ENCODE results near the gene ADARB1.

DNA sequence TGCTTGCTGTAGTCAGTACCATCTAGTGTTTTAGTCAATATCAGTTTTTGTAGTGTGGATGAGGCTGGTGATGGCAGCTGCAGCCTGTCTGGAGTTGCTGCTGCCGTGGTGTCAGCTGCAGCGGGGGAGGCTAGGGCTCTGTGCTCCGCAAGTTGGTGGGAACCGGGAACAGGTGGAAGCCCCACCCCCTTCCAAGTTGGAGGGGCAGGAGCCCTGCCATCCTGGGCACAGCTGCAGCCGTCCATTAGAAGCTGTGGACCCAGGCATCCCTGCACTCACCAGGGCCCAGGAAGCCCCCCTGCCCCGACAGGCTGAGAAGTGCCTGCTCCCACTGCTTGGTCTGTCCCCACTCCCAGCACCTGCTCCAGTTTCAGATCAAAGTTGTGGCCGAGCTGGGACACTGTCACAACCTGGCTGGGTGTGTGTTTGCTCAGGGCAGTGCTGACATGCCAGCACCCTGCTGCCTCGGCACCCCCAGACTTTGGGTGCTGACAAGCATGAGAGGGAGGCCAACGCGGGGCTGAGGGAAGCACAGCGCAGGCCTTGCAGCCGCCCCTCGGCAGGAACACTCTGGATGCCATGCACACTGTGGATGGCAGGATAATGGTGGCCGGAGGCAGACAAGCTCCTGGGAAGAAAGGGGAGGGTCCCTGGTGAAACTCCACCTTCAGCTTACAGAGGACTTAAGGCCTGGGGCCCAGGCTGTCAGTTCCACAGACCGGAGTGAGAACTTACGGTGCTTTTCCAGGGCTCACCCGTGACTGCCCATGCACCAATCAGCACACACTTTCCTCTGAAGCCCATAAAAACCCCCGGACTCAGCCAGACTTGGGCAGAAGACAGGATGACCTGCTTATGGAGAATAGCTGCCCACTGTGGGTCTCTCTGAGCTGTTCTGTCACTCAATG lies 86.9 kb downstream of the ADARB1 start:
- no peak for TF ChIP-seq MAX (IDR thresholded peaks at IDR 0.05)
- TF ChIP-seq RXRA (IDR thresholded peaks at IDR 0.05; ENCODE audit: insufficient read depth, low read depth, low read length), result no peak
- TF ChIP-seq CTBP2 (IDR thresholded peaks at IDR 0.05; ENCODE audit: borderline replicate concordance, insufficient read depth, insufficient read length, low read length), result no peak
- no peak for TF ChIP-seq POLR2A (IDR thresholded peaks at IDR 0.05; ENCODE audit: control extremely low read depth in 1 of 2, low read depth in 2 of 2, low read length in 2 of 2)
- TF ChIP-seq RBBP5 (IDR thresholded peaks at IDR 0.05; ENCODE audit: borderline replicate concordance, low read depth, low read length), result no peak

All from H1 (cell line).